ENCODE measurements around the gene HECTD4. TPM values are rescaled to one million over a fixed set of nuclear protein-coding genes. Genes with fewer than 3 reads are reported as not detected.
"Not testable (repeated sequence)": the region's sequence is repeated elsewhere in the genome, so short reads cannot be mapped to it uniquely, and the experiment has no call there.

The HECTD4 gene
- total RNA-seq, 2 experiments from 2014 or later: 39.3 to 47.8 TPM

GRCh38 chr12:112241176-112241575 lies 141.1 kb downstream of the HECTD4 start:
- DNase-seq: no peak
- ChIA-PET POLR2A (no interaction called here), CTCF (interaction anchor here (1.2 to 1.6 kb wide), 2 partner anchors 36 to 146 kb away, joined by 3 to 5 read pairs; no protein-coding TSS in a partner anchor)
- H3K9me3 Mint-ChIP-seq (ENCODE audit: insufficient read depth): no peaks in the 10 kb centered on the region
- no peaks in the 10 kb centered on the region for H3K27me3 Mint-ChIP-seq (ENCODE audit: low read depth)
- H3K4me1 Mint-ChIP-seq (ENCODE audit: low read depth): peaks cover 2% of the 10 kb centered on the region
- H3K36me3 Mint-ChIP-seq (ENCODE audit: low read depth): peaks cover 44% of the 10 kb centered on the region
- no peak for ATAC-seq
- H3K27ac Mint-ChIP-seq: no peak overlapping the region
- H3K4me3 Mint-ChIP-seq: no peak overlapping the region

- Mint-ChIP-seq H3K9me3 (ENCODE audit: insufficient read depth) (no peaks in the 10 kb centered on the region), H3K4me3 (no peak overlapping the region), H3K36me3 (ENCODE audit: low read depth) (peaks cover 47% of the 10 kb centered on the region), H3K27ac (no peak overlapping the region), H3K4me1 (ENCODE audit: low read depth) (peaks cover 2% of the 10 kb centered on the region), H3K27me3 (ENCODE audit: low read depth) (no peaks in the 10 kb centered on the region)
- DNase-seq (no peak), ATAC-seq (no peak)
- ChIA-PET POLR2A (no interaction called here), CTCF (interaction anchor here (0.7 to 1.6 kb wide), 2 partner anchors 38 to 147 kb away, joined by 3 read pairs; no protein-coding TSS in a partner anchor)
Observed at GRCh38 chr12:112239881-112240280, 142.3 kb downstream of the HECTD4 start.

GRCh38 chr12:112239020-112239419 lies 143.2 kb downstream of the HECTD4 start:
- H3K4me3 Mint-ChIP-seq: no peak overlapping the region
- ChIA-PET CTCF (interaction anchor here (1.6 kb wide), 1 partner anchor 39 kb away, joined by 3 read pairs; no protein-coding TSS in a partner anchor), POLR2A (no interaction called here)
- DNase-seq: no peak
- no peak overlapping the region for H3K27ac Mint-ChIP-seq
- no peaks in the 10 kb centered on the region for H3K9me3 Mint-ChIP-seq (ENCODE audit: insufficient read depth)
- H3K36me3 Mint-ChIP-seq (ENCODE audit: low read depth): peaks cover 49% of the 10 kb centered on the region
- no peaks in the 10 kb centered on the region for H3K27me3 Mint-ChIP-seq (ENCODE audit: low read depth)
- no peak for ATAC-seq
- peaks cover 2% of the 10 kb centered on the region for H3K4me1 Mint-ChIP-seq (ENCODE audit: low read depth)

GRCh38 chr12:112238441-112238840 lies 143.8 kb downstream of the HECTD4 start:
- DNase-seq (no peak), ATAC-seq (no peak)
- Mint-ChIP-seq H3K9me3 (ENCODE audit: insufficient read depth) (no peaks in the 10 kb centered on the region), H3K27me3 (ENCODE audit: low read depth) (no peaks in the 10 kb centered on the region), H3K4me1 (ENCODE audit: low read depth) (peaks cover 2% of the 10 kb centered on the region), H3K4me3 (no peak overlapping the region), H3K36me3 (ENCODE audit: low read depth) (peaks cover 48% of the 10 kb centered on the region), H3K27ac (no peak overlapping the region)
- ChIA-PET CTCF (interaction anchor here (1.6 kb wide), 1 partner anchor 39 kb away, joined by 3 read pairs; no protein-coding TSS in a partner anchor), POLR2A (no interaction called here)

GRCh38 chr12:112236786-112237185 lies 145.4 kb downstream of the HECTD4 start:
- ChIA-PET CTCF (interaction anchor here (1.5 kb wide), 1 partner anchor 39 kb away, joined by 4 read pairs; no protein-coding TSS in a partner anchor), POLR2A (interaction anchor here (0.6 kb wide), 1 partner anchor 119 kb away, joined by 6 read pairs; no protein-coding TSS in a partner anchor)
- no peak overlapping the region for H3K4me3 Mint-ChIP-seq
- no peaks in the 10 kb centered on the region for H3K27me3 Mint-ChIP-seq (ENCODE audit: low read depth)
- peaks cover 40% of the 10 kb centered on the region for H3K36me3 Mint-ChIP-seq (ENCODE audit: low read depth)
- H3K9me3 Mint-ChIP-seq (ENCODE audit: insufficient read depth): no peaks in the 10 kb centered on the region
- peaks cover 2% of the 10 kb centered on the region for H3K4me1 Mint-ChIP-seq (ENCODE audit: low read depth)
- ATAC-seq: no peak
- no peak overlapping the region for H3K27ac Mint-ChIP-seq
- DNase-seq: no peak

GRCh38 chr12:112236386-112236785 lies 145.8 kb downstream of the HECTD4 start:
- no peak overlapping the region for H3K27ac Mint-ChIP-seq
- H3K4me3 Mint-ChIP-seq: no peak overlapping the region
- H3K27me3 Mint-ChIP-seq (ENCODE audit: low read depth): no peaks in the 10 kb centered on the region
- DNase-seq: no peak
- peaks cover 39% of the 10 kb centered on the region for H3K36me3 Mint-ChIP-seq (ENCODE audit: low read depth)
- ChIA-PET CTCF (interaction anchor here (1.3 to 1.5 kb wide), 2 partner anchors 38 to 151 kb away, joined by 3 to 4 read pairs; no protein-coding TSS in a partner anchor), POLR2A (interaction anchor here (0.6 kb wide), 1 partner anchor 119 kb away, joined by 6 read pairs; no protein-coding TSS in a partner anchor)
- no peaks in the 10 kb centered on the region for H3K9me3 Mint-ChIP-seq (ENCODE audit: insufficient read depth)
- ATAC-seq: no peak
- peaks cover 2% of the 10 kb centered on the region for H3K4me1 Mint-ChIP-seq (ENCODE audit: low read depth)

GRCh38 chr12:112234303-112234702 lies 147.9 kb downstream of the HECTD4 start:
- H3K4me3 Mint-ChIP-seq: no peak overlapping the region
- H3K27ac Mint-ChIP-seq: no peak overlapping the region
- no peaks in the 10 kb centered on the region for H3K27me3 Mint-ChIP-seq (ENCODE audit: low read depth)
- no peaks in the 10 kb centered on the region for H3K9me3 Mint-ChIP-seq (ENCODE audit: insufficient read depth)
- DNase-seq (no peak), ATAC-seq (no peak)
- CTCF ChIA-PET: interaction anchor here (0.9 kb wide), 1 partner anchor 200 kb away, joined by 3 read pairs; no protein-coding TSS in a partner anchor
- POLR2A ChIA-PET: no interaction called here
- H3K36me3 Mint-ChIP-seq (ENCODE audit: low read depth): peaks cover 45% of the 10 kb centered on the region
- no peaks in the 10 kb centered on the region for H3K4me1 Mint-ChIP-seq (ENCODE audit: low read depth)

- ATAC-seq (no peak), DNase-seq (no peak)
- H3K9me3 Mint-ChIP-seq (ENCODE audit: insufficient read depth): no peaks in the 10 kb centered on the region
- H3K4me1 Mint-ChIP-seq (ENCODE audit: low read depth): no peaks in the 10 kb centered on the region
- ChIA-PET CTCF (interaction anchor here (0.5 kb wide), 1 partner anchor 19 kb away, joined by 3 read pairs; no protein-coding TSS in a partner anchor), POLR2A (no interaction called here)
- H3K27me3 Mint-ChIP-seq (ENCODE audit: low read depth): no peaks in the 10 kb centered on the region
- H3K4me3 Mint-ChIP-seq: no peak overlapping the region
- peaks cover 45% of the 10 kb centered on the region for H3K36me3 Mint-ChIP-seq (ENCODE audit: low read depth)
- no peak overlapping the region for H3K27ac Mint-ChIP-seq
Observed at GRCh38 chr12:112233242-112233641, 149.0 kb downstream of the HECTD4 start.

- Mint-ChIP-seq H3K27ac (no peak overlapping the region), H3K27me3 (ENCODE audit: low read depth) (no peaks in the 10 kb centered on the region), H3K4me1 (ENCODE audit: low read depth) (no peaks in the 10 kb centered on the region), H3K36me3 (ENCODE audit: low read depth) (peaks cover 44% of the 10 kb centered on the region), H3K9me3 (ENCODE audit: insufficient read depth) (no peaks in the 10 kb centered on the region), H3K4me3 (no peak overlapping the region)
- ChIA-PET POLR2A (no interaction called here), CTCF (no interaction called here)
- no peak for DNase-seq
- no peak for ATAC-seq
Observed at GRCh38 chr12:112230136-112230535, 152.1 kb downstream of the HECTD4 start.

- Mint-ChIP-seq H3K9me3 (ENCODE audit: insufficient read depth) (no peaks in the 10 kb centered on the region), H3K36me3 (ENCODE audit: low read depth) (peaks cover 31% of the 10 kb centered on the region), H3K27ac (no peak overlapping the region), H3K4me1 (ENCODE audit: low read depth) (no peaks in the 10 kb centered on the region), H3K27me3 (ENCODE audit: low read depth) (no peaks in the 10 kb centered on the region), H3K4me3 (no peak overlapping the region)
- DNase-seq (no peak), ATAC-seq (no peak)
- ChIA-PET POLR2A (interaction anchor here (0.9 kb wide), 1 partner anchor 119 kb away, joined by 3 read pairs; no protein-coding TSS in a partner anchor), CTCF (interaction anchor here (0.7 to 1.1 kb wide), 2 partner anchors 28 to 160 kb away, joined by 3 to 5 read pairs; no protein-coding TSS in a partner anchor)
Observed at GRCh38 chr12:112226768-112227167, 155.5 kb downstream of the HECTD4 start.

- H3K27me3 Mint-ChIP-seq (ENCODE audit: low read depth); CTCF ChIA-PET; POLR2A ChIA-PET; H3K4me3 Mint-ChIP-seq; H3K9me3 Mint-ChIP-seq (ENCODE audit: insufficient read depth); DNase-seq; H3K4me1 Mint-ChIP-seq (ENCODE audit: low read depth); H3K27ac Mint-ChIP-seq; ATAC-seq: not testable (repeated sequence)
- H3K36me3 Mint-ChIP-seq (ENCODE audit: low read depth): peaks cover 12% of the 10 kb centered on the region
Observed at GRCh38 chr12:112220628-112221027, 161.6 kb downstream of the HECTD4 start.

GRCh38 chr12:112219195-112219594 lies 163.0 kb downstream of the HECTD4 start:
- ChIA-PET CTCF (no interaction called here), POLR2A (no interaction called here)
- Mint-ChIP-seq H3K27ac (no peak overlapping the region), H3K9me3 (ENCODE audit: insufficient read depth) (no peaks in the 10 kb centered on the region), H3K4me3 (no peak overlapping the region), H3K36me3 (ENCODE audit: low read depth) (peaks cover 16% of the 10 kb centered on the region), H3K4me1 (ENCODE audit: low read depth) (no peaks in the 10 kb centered on the region), H3K27me3 (ENCODE audit: low read depth) (no peaks in the 10 kb centered on the region)
- DNase-seq: no peak
- ATAC-seq: no peak

Data from activated CD8-positive, alpha-beta T cell treated with anti-CD3 and anti-CD28 coated beads, Interleukin-2, amount 10 ng/mL, durations not matched to agents 7 days and 5 days (primary cell).